AG20443 (cell line): Measurements from ENCODE around the gene GNAQ.

Experiments
- DNase-seq: peaks from one replicate; pipeline ENCODE4 v3.0.0; 2012; ENCODE audit warnings: low spot score, mixed read lengths

The GNAQ gene

GRCh38 chr9:78003730-78004129 lies 27.9 kb downstream of the GNAQ start:
- DNase-seq, result no peak

GRCh38 chr9:78001946-78002731 lies 29.5 kb downstream of the GNAQ start:
- peak; percentile 12 for DNase-seq

- DNase-seq, result no peak
Measured at GRCh38 chr9:78000221-78000620, 31.4 kb downstream of the GNAQ start.

- peak; percentile 26 for DNase-seq
Measured at GRCh38 chr9:77999231-77999631, 32.4 kb downstream of the GNAQ start.

GRCh38 chr9:77997611-77998284 lies 33.9 kb downstream of the GNAQ start:
- DNase-seq, result no peak

GRCh38 chr9:77996696-77997095 lies 34.9 kb downstream of the GNAQ start:
- DNase-seq, result no peak

GRCh38 chr9:77991191-77991590 lies 40.4 kb downstream of the GNAQ start:
- DNase-seq, result no peak

- DNase-seq, result no peak
Measured at GRCh38 chr9:77989909-77990308, 41.7 kb downstream of the GNAQ start.

- DNase-seq, result no peak
Measured at GRCh38 chr9:77989458-77989857, 42.2 kb downstream of the GNAQ start.

GRCh38 chr9:77988630-77989029 lies 43.0 kb downstream of the GNAQ start:
- DNase-seq, result no peak

- no peak for DNase-seq
Measured at GRCh38 chr9:77987880-77988525, 43.6 kb downstream of the GNAQ start.

GRCh38 chr9:77987081-77987656 lies 44.4 kb downstream of the GNAQ start:
- no peak for DNase-seq

- no peak for DNase-seq
Measured at GRCh38 chr9:77985996-77986395, 45.6 kb downstream of the GNAQ start.

GRCh38 chr9:77983320-77983662 lies 48.3 kb downstream of the GNAQ start:
- DNase-seq, result no peak

- no peak for DNase-seq
Measured at GRCh38 chr9:77982581-77983319, 48.9 kb downstream of the GNAQ start.

- no peak for DNase-seq
Measured at GRCh38 chr9:77981907-77982306, 49.7 kb downstream of the GNAQ start.

GRCh38 chr9:77981332-77981731 lies 50.3 kb downstream of the GNAQ start:
- peak; percentile 22 for DNase-seq

GRCh38 chr9:77980622-77981021 lies 51.0 kb downstream of the GNAQ start:
- no peak for DNase-seq

- no peak for DNase-seq
Measured at GRCh38 chr9:77978086-77978781, 53.4 kb downstream of the GNAQ start.

GRCh38 chr9:77977210-77977611 lies 54.4 kb downstream of the GNAQ start:
- peak; percentile 68 for DNase-seq

- no peak for DNase-seq
Measured at GRCh38 chr9:77975806-77976205, 55.8 kb downstream of the GNAQ start.

- no peak for DNase-seq
Measured at GRCh38 chr9:77975036-77975435, 56.6 kb downstream of the GNAQ start.
